Measurements from ENCODE around the gene HSBP1. TPM values are rescaled to one million over a fixed set of nuclear protein-coding genes. Genes with fewer than 3 reads are reported as not detected.

The HSBP1 gene
- total RNA-seq, 2 donors from 2014 or later: 229 to 239 TPM

- H3K4me1 ChIP-seq (ENCODE audit: control insufficient read depth, insufficient read depth, low read length): peaks cover 10% of the 10 kb centered on the region
- Mint-ChIP-seq H3K27me3 (ENCODE audit: insufficient read depth) (no peaks in the 10 kb centered on the region), H3K36me3 (ENCODE audit: low read depth) (peaks cover 22% of the 10 kb centered on the region), H3K4me3 (peak overlapping the region; percentile 93), H3K9me3 (no peaks in the 10 kb centered on the region), H3K4me1 (peaks cover 43% of the 10 kb centered on the region), H3K27ac (no peak overlapping the region)
- peak overlapping the region; percentile 96 for H3K4me3 ChIP-seq (ENCODE audit: low read length)
- H3K9ac ChIP-seq (ENCODE audit: extremely low read depth, low read length, poor library complexity, severe bottlenecking): no peak overlapping the region
- no peaks in the 10 kb centered on the region for H3K27me3 ChIP-seq (ENCODE audit: control insufficient read depth, insufficient read depth, low read length, poor library complexity, severe bottlenecking)
- peaks cover 20% of the 10 kb centered on the region for H3K36me3 ChIP-seq (ENCODE audit: control insufficient read depth, insufficient read depth, low read length)
- 97 to 100% methylated on average over 1 to 8 of the region's 8 CpGs for WGBS, 2 experiments (ENCODE audit: insufficient coverage in 1 of 2, insufficient read length in 1 of 2)
- no peak overlapping the region for H3K27ac ChIP-seq (ENCODE audit: low read depth, low read length)
- TF ChIP-seq CTCF (conservative IDR thresholded peaks at IDR 0.05): no peak
- H3K9me3 ChIP-seq (ENCODE audit: control insufficient read depth, low read length): no peaks in the 10 kb centered on the region
- no peak for DNase-seq
Measured at GRCh38 chr16:83807327-83807709, 460 bp upstream of the HSBP1 start.

- Histone ChIP-seq H3K27ac (ENCODE audit: low read depth, low read length) (no peak overlapping the region), H3K4me3 (ENCODE audit: low read length) (peak overlapping the region; percentile 96), H3K9ac (ENCODE audit: extremely low read depth, low read length, poor library complexity, severe bottlenecking) (peak overlapping the region; percentile 80), H3K36me3 (ENCODE audit: control insufficient read depth, insufficient read depth, low read length) (peaks cover 28% of the 10 kb centered on the region), H3K9me3 (ENCODE audit: control insufficient read depth, low read length) (no peaks in the 10 kb centered on the region), H3K4me1 (ENCODE audit: control insufficient read depth, insufficient read depth, low read length) (peaks cover 15% of the 10 kb centered on the region), H3K27me3 (ENCODE audit: control insufficient read depth, insufficient read depth, low read length, poor library complexity, severe bottlenecking) (no peaks in the 10 kb centered on the region)
- no peaks in the 10 kb centered on the region for H3K9me3 Mint-ChIP-seq
- 32 to 36% methylated on average over 9 to 11 of the region's 11 CpGs for WGBS, 2 experiments (ENCODE audit: insufficient coverage in 1 of 2, insufficient read length in 1 of 2)
- no peak for TF ChIP-seq CTCF (conservative IDR thresholded peaks at IDR 0.05)
- DNase-seq: no peak
- no peaks in the 10 kb centered on the region for H3K27me3 Mint-ChIP-seq (ENCODE audit: insufficient read depth)
- H3K4me3 Mint-ChIP-seq: peak overlapping the region; percentile 93
- H3K27ac Mint-ChIP-seq: peak overlapping the region; percentile 92
- peaks cover 31% of the 10 kb centered on the region for H3K36me3 Mint-ChIP-seq (ENCODE audit: low read depth)
- H3K4me1 Mint-ChIP-seq: peaks cover 49% of the 10 kb centered on the region
Measured at GRCh38 chr16:83808573-83809014, 816 bp downstream of the HSBP1 start.

GRCh38 chr16:83809092-83809491, 1.3 kb downstream of the HSBP1 start:
- H3K4me1 ChIP-seq (ENCODE audit: control insufficient read depth, insufficient read depth, low read length): peaks cover 15% of the 10 kb centered on the region
- peaks cover 28% of the 10 kb centered on the region for H3K36me3 ChIP-seq (ENCODE audit: control insufficient read depth, insufficient read depth, low read length)
- DNase-seq: no peak
- H3K27me3 Mint-ChIP-seq (ENCODE audit: insufficient read depth): no peaks in the 10 kb centered on the region
- no peaks in the 10 kb centered on the region for H3K27me3 ChIP-seq (ENCODE audit: control insufficient read depth, insufficient read depth, low read length, poor library complexity, severe bottlenecking)
- H3K4me3 ChIP-seq (ENCODE audit: low read length): peak overlapping the region; percentile 96
- H3K36me3 Mint-ChIP-seq (ENCODE audit: low read depth): peaks cover 31% of the 10 kb centered on the region
- H3K9ac ChIP-seq (ENCODE audit: extremely low read depth, low read length, poor library complexity, severe bottlenecking): peak overlapping the region; percentile 80
- peak overlapping the region; percentile 93 for H3K4me3 Mint-ChIP-seq
- H3K9me3 ChIP-seq (ENCODE audit: control insufficient read depth, low read length): no peaks in the 10 kb centered on the region
- H3K27ac ChIP-seq (ENCODE audit: low read depth, low read length): no peak overlapping the region
- peak overlapping the region; percentile 56 for H3K27ac Mint-ChIP-seq
- TF ChIP-seq CTCF (conservative IDR thresholded peaks at IDR 0.05): no peak
- WGBS, 2 experiments (ENCODE audit: insufficient coverage in 1 of 2, insufficient read length in 1 of 2): 84 to 85% methylated on average over 9 to 13 of the region's 13 CpGs
- H3K4me1 Mint-ChIP-seq: peaks cover 50% of the 10 kb centered on the region
- no peaks in the 10 kb centered on the region for H3K9me3 Mint-ChIP-seq

Data from endodermal cell (in vitro differentiated cells).